Gastroesophageal sphincter (tissue), 4 donors: ENCODE results near the gene ETS1. TPM values are rescaled to one million over a fixed set of nuclear protein-coding genes. Genes with fewer than 3 reads are reported as not detected.

Experiments used
- ATAC-seq: fragments of 150-250 bp; one replicate; pipeline ENCODE4 v1.9.1; 2016; ENCODE audit warnings: mild to moderate bottlenecking, moderate library complexity
- H3K27ac ChIP-seq, 4 donors: fragments of 200-600 bp; sonication (generic) in 3 of 4; 1 replicate in 3 of 4; 2 replicates in 1 of 4; pipeline ENCODE4 v1.5.1; 2016 to 2019
- H3K27me3 ChIP-seq: fragments of 200-600 bp; sonication (generic); one replicate; pipeline ENCODE4 v1.5.1; 2019
- H3K36me3 ChIP-seq, 2 donors: fragments of 200-600 bp; sonication (generic); one replicate each; pipeline ENCODE4 v1.5.1; 2019; ENCODE audit warnings: control low read depth in 1 of 2
- H3K4me1 ChIP-seq, 3 donors: fragments of 200-600 bp; sonication (generic); 1 replicate in 2 of 3; 2 replicates in 1 of 3; pipeline ENCODE4 v1.5.1; 2016 to 2019; ENCODE audit warnings: control low read depth in 2 of 3
- H3K4me3 ChIP-seq, 2 donors: fragments of 200-600 bp; sonication (generic); one replicate each; pipeline ENCODE4 v1.5.1; 2019; ENCODE audit warnings: mild to moderate bottlenecking in 1 of 2, moderate library complexity in 1 of 2
- H3K9me3 ChIP-seq, 3 donors: fragments of 200-600 bp; sonication (generic); one replicate each; pipeline ENCODE4 v1.5.1; 2017 to 2019; ENCODE audit warnings: control low read depth in 2 of 3
- CTCF ChIP-seq, 4 experiments: fragments of 200-600 bp in 2 of 4; fragments of 450-650 bp in 2 of 4; sonication (generic) in 1 of 4; IDR thresholded peaks; one replicate each; pipeline ENCODE4 v1.5.1; 2017 to 2019; ENCODE audit warnings: antibody characterized with exemption in 4 of 4, mild to moderate bottlenecking in 2 of 4, moderate library complexity in 2 of 4
- EP300 ChIP-seq: sonication (generic); formaldehyde crosslinking; IDR thresholded peaks from one replicate; pipeline ENCODE4 v1.6.1; 2017; ENCODE audit warnings: antibody characterized with exemption, mild to moderate bottlenecking
- POLR2A ChIP-seq, 2 donors: fragments of 450-650 bp; IDR thresholded peaks; one replicate each; pipeline ENCODE4 v1.6.1; 2017; ENCODE audit warnings: antibody characterized with exemption in 2 of 2, mild to moderate bottlenecking in 2 of 2, moderate library complexity in 1 of 2
- POLR2AphosphoS5 ChIP-seq: sonication (generic); formaldehyde crosslinking; IDR thresholded peaks from one replicate; pipeline ENCODE4 v1.6.1; 2017; ENCODE audit warnings: antibody characterized with exemption
- WGBS, 2 donors: methylation state at CpG; one replicate each; pipeline ENCODE4 v1.1.5; 2018; ENCODE audit warnings: low coverage in 1 of 2; 5-methylcytosine and 5-hydroxymethylcytosine counted together
- total RNA-seq, 4 donors: library from RNA; depleted of rRNA; stranded (reverse); fragments of >200 nt; gene quantifications; one replicate each; pipeline ENCODE4 v1.1.0, GENCODE V29; 2016

Gene ETS1
- total RNA-seq, 4 donors from 2014 or later, result 32.2 to 65.2 (median 51.0) TPM

GRCh38 chr11:128480665-128481064, 106.7 kb downstream of the ETS1 start:
- ATAC-seq, result peak; percentile 61
- TF ChIP-seq EP300 (no peak), CTCF (IDR thresholded peaks at IDR 0.05) (no peak), POLR2A (IDR thresholded peaks at IDR 0.05) (no peak), POLR2AphosphoS5 (no peak)
- H3K27ac ChIP-seq, result peak overlapping the region in 3 of 4 donors; percentile 66 to 74 (median 72)
- 40 to 45% methylated on average over 4 of the region's 4 CpGs for WGBS, 2 donors
- peaks cover 4 to 82% (median 17%) of the 10 kb centered on the region in 3 donors for H3K4me1 ChIP-seq
- H3K4me3 ChIP-seq, result no peak overlapping the region
- no peaks in the 10 kb centered on the region for H3K9me3 ChIP-seq
- peaks cover 0 to 63% of the 10 kb centered on the region in 2 donors for H3K36me3 ChIP-seq
- no peaks in the 10 kb centered on the region for H3K27me3 ChIP-seq

GRCh38 chr11:128480066-128480465, 107.3 kb downstream of the ETS1 start:
- H3K4me3 ChIP-seq, result no peak overlapping the region
- H3K4me1 ChIP-seq, result peaks cover 4 to 88% (median 18%) of the 10 kb centered on the region in 3 donors
- no peaks in the 10 kb centered on the region for H3K9me3 ChIP-seq
- TF ChIP-seq POLR2A (IDR thresholded peaks at IDR 0.05), result no peak
- TF ChIP-seq EP300, result no peak
- no peak for TF ChIP-seq POLR2AphosphoS5
- TF ChIP-seq CTCF (IDR thresholded peaks at IDR 0.05), result no peak
- H3K27me3 ChIP-seq, result no peaks in the 10 kb centered on the region
- WGBS, 2 donors, result 49 to 56% methylated on average over 3 to 9 of the region's 14 CpGs
- no peak for ATAC-seq
- peak overlapping the region in 3 of 4 donors; percentile 66 to 74 (median 72) for H3K27ac ChIP-seq
- H3K36me3 ChIP-seq, result peaks cover 0 to 57% of the 10 kb centered on the region in 2 donors

GRCh38 chr11:128479144-128479543, 108.2 kb downstream of the ETS1 start:
- Histone ChIP-seq H3K4me1 (peaks cover 4 to 94% (median 27%) of the 10 kb centered on the region in 3 donors), H3K36me3 (peaks cover 0 to 47% of the 10 kb centered on the region in 2 donors), H3K4me3 (no peak overlapping the region)

GRCh38 chr11:128478305-128478704, 109.1 kb downstream of the ETS1 start:
- Histone ChIP-seq H3K9me3 (no peaks in the 10 kb centered on the region), H3K4me3 (no peak overlapping the region), H3K36me3 (peaks cover 0 to 46% of the 10 kb centered on the region in 2 donors), H3K4me1 (peaks cover 4 to 94% (median 32%) of the 10 kb centered on the region in 3 donors), H3K27ac (peak overlapping the region in 2 of 4 donors; percentile 17 to 72), H3K27me3 (no peaks in the 10 kb centered on the region)
- no peak for ATAC-seq
- TF ChIP-seq POLR2AphosphoS5 (no peak), POLR2A (IDR thresholded peaks at IDR 0.05) (no peak)

More at GRCh38 chr11:128479144-128479543, 108.2 kb downstream of the ETS1 start:
- no peaks in the 10 kb centered on the region for H3K27me3 ChIP-seq
- TF ChIP-seq EP300, result no peak
- no peak for TF ChIP-seq CTCF (IDR thresholded peaks at IDR 0.05)
- TF ChIP-seq POLR2A (IDR thresholded peaks at IDR 0.05), result no peak
- no peak for TF ChIP-seq POLR2AphosphoS5
- no peaks in the 10 kb centered on the region for H3K9me3 ChIP-seq
- peak overlapping the region; percentile 8 to 74 (median 69) for H3K27ac ChIP-seq
- no peak for ATAC-seq

- H3K27ac ChIP-seq, result no peak overlapping the region
- H3K9me3 ChIP-seq, result no peaks in the 10 kb centered on the region
- WGBS, 2 donors, result 80 to 93% methylated on average over 1 of the region's 1 CpG
Measured at GRCh38 chr11:128477811-128478210, 109.5 kb downstream of the ETS1 start.

More at GRCh38 chr11:128477811-128478210, 109.5 kb downstream of the ETS1 start:
- peaks cover 4 to 94% (median 32%) of the 10 kb centered on the region in 3 donors for H3K4me1 ChIP-seq
- no peaks in the 10 kb centered on the region for H3K27me3 ChIP-seq
- TF ChIP-seq POLR2A (IDR thresholded peaks at IDR 0.05) (no peak), CTCF (IDR thresholded peaks at IDR 0.05) (no peak), EP300 (no peak), POLR2AphosphoS5 (no peak)
- peaks cover 0 to 43% of the 10 kb centered on the region in 2 donors for H3K36me3 ChIP-seq
- no peak for ATAC-seq
- no peak overlapping the region for H3K4me3 ChIP-seq
